ENCODE results near the gene NLRP6. TPM values are rescaled to one million over a fixed set of nuclear protein-coding genes. Genes with fewer than 3 reads are reported as not detected.

The NLRP6 gene
- total RNA-seq, 4 donors from 2014 or later, result 0.23 to 1.9 TPM; not detected in 2

DNA sequence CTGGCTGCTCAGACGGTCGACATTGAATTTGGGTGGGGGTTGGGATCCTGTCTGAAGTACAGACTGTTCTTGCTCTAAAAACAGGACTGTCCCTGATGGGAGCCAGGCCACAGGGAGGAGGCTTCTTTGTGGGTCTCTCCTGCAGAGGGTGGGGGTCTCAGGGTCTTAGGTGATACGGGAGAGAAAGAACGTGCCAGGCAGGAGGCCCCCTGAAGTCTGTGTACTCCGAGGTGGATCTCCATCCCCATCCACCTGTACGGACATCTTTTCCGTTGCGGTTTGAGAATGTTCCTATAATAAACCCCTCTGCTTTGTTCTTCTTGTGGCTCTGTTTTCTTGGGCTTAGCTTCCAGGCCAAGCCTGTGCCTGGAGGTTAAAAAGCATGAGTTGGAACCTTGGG, 25.5 kb upstream of the NLRP6 start:
- H3K9me3 ChIP-seq, result no peaks in the 10 kb centered on the region
- ATAC-seq, result no peak
- H3K4me1 ChIP-seq, result no peaks in the 10 kb centered on the region
- H3K27ac ChIP-seq, result no peak overlapping the region
- H3K36me3 ChIP-seq, result peaks cover 4 to 64% of the 10 kb centered on the region in 2 donors
- TF ChIP-seq POLR2A (IDR thresholded peaks at IDR 0.05) (no peak), POLR2AphosphoS5 (IDR thresholded peaks at IDR 0.05) (no peak), EP300 (IDR thresholded peaks at IDR 0.05) (no peak)
- TF ChIP-seq, protein P1, sequence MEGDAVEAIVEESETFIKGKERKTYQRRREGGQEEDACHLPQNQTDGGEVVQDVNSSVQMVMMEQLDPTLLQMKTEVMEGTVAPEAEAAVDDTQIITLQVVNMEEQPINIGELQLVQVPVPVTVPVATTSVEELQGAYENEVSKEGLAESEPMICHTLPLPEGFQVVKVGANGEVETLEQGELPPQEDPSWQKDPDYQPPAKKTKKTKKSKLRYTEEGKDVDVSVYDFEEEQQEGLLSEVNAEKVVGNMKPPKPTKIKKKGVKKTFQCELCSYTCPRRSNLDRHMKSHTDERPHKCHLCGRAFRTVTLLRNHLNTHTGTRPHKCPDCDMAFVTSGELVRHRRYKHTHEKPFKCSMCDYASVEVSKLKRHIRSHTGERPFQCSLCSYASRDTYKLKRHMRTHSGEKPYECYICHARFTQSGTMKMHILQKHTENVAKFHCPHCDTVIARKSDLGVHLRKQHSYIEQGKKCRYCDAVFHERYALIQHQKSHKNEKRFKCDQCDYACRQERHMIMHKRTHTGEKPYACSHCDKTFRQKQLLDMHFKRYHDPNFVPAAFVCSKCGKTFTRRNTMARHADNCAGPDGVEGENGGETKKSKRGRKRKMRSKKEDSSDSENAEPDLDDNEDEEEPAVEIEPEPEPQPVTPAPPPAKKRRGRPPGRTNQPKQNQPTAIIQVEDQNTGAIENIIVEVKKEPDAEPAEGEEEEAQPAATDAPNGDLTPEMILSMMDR (IDR thresholded peaks at IDR 0.05), result no peak
- WGBS, 2 donors (ENCODE audit: low coverage in 1 of 2), result 83% methylated on average over 2 of the region's 8 CpGs; no CpG with 5 or more reads in 1 of the 2 donors
- H3K4me3 ChIP-seq, result no peak overlapping the region
- no peaks in the 10 kb centered on the region for H3K27me3 ChIP-seq

DNA sequence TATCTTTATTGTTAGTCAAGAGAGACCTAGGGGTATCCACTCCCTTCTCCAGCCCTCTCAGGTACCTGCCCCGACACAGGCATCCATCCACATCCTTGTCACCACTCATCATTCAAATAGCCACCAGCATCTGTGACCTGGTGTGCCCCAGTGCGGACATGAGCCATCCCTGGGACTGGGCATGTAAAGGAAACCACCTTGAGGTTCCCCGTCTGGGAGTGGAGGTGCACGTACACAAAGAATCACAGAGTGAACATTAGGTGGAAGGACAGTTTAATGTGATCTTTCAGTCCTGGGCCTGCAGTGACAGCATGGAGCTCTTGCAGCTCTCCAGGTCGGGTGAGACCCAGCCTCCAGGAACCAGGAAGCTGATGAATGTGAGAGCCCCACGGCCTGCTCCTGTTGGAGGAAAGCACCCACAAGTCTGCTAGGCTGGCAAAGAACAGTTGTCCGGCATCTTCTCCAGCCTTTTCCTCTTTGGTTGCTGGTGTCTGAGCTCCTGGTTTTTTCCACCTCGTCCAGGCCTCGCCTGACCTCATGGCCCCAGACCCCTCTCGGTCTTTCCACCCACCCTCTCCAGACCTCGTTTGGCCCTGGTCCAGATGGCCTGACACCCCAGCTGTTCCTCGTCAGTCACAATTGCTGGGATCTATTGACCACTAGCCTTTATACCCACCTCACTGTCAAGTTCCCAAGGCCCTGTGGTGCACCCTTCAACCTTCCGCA, 24.9 kb upstream of the NLRP6 start:
- no peak overlapping the region for H3K4me3 ChIP-seq
- no peak overlapping the region for H3K27ac ChIP-seq
- H3K4me1 ChIP-seq, result no peaks in the 10 kb centered on the region
- WGBS, 2 donors (ENCODE audit: low coverage in 1 of 2), result 54 to 61% methylated on average over 7 to 9 of the region's 13 CpGs
- ATAC-seq, result no peak
- H3K27me3 ChIP-seq, result peaks cover 4% of the 10 kb centered on the region
- peaks cover 4 to 57% of the 10 kb centered on the region in 2 donors for H3K36me3 ChIP-seq
- H3K9me3 ChIP-seq, result no peaks in the 10 kb centered on the region
- no peak for TF ChIP-seq EP300 (IDR thresholded peaks at IDR 0.05)
- no peak for TF ChIP-seq POLR2A (IDR thresholded peaks at IDR 0.05)
- TF ChIP-seq POLR2AphosphoS5 (IDR thresholded peaks at IDR 0.05), result no peak
- TF ChIP-seq, protein P1 (IDR thresholded peaks at IDR 0.05), result no peak

DNA sequence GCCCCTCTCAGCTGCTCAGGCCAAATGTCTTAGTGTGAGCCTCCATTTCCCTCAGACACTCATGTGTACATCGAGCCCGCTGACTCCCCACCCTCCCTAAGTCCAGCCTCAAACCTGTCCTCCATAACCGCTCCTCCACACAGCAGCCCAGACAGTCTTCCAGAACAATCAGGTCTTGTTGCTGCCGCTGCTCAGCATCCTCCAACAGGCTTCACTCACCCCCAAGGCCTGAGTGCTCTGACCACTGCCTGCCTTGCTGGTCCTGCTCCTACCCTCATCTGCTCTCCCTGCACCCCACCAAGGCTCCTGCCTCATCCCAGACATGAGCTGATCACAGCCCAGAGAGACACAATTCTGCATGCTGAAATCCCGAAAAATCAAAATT, 24.3 kb upstream of the NLRP6 start:
- no peak for TF ChIP-seq EP300 (IDR thresholded peaks at IDR 0.05)
- TF ChIP-seq, protein P1 (IDR thresholded peaks at IDR 0.05), result no peak
- TF ChIP-seq POLR2AphosphoS5 (IDR thresholded peaks at IDR 0.05), result no peak
- TF ChIP-seq POLR2A (IDR thresholded peaks at IDR 0.05), result no peak
- 46 to 86% methylated on average over 1 to 3 of the region's 5 CpGs for WGBS, 2 donors (ENCODE audit: low coverage in 1 of 2)
- no peaks in the 10 kb centered on the region for H3K4me1 ChIP-seq
- no peak overlapping the region for H3K4me3 ChIP-seq
- peaks cover 9% of the 10 kb centered on the region for H3K27me3 ChIP-seq
- ATAC-seq, result no peak
- peaks cover 4 to 52% of the 10 kb centered on the region in 2 donors for H3K36me3 ChIP-seq
- no peak overlapping the region for H3K27ac ChIP-seq
- H3K9me3 ChIP-seq, result no peaks in the 10 kb centered on the region

DNA sequence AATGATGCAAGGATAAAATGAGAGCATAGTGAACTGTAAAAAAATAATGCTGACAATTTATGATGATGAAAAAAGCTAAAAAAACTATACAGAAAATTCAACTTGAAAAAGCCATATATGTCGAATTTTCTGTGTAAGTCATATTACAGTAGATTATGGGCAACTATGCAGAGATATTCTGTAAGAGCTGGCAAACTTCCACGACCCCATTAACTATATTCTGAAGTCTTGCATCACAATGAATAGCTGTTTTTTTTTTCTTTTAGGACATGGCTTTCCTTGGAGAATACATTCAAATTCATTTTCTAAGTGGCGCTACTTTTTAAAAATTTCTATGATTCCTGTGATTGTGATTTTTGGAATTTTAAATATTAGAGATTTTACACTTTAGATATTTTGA, 23.0 kb upstream of the NLRP6 start:
- 50 to 67% methylated on average over 3 of the region's 3 CpGs for WGBS, 2 donors (ENCODE audit: low coverage in 1 of 2)
- H3K9me3 ChIP-seq, result no peaks in the 10 kb centered on the region
- no peak overlapping the region for H3K27ac ChIP-seq
- peaks cover 4 to 39% of the 10 kb centered on the region in 2 donors for H3K36me3 ChIP-seq
- TF ChIP-seq POLR2A (IDR thresholded peaks at IDR 0.05) (no peak), EP300 (IDR thresholded peaks at IDR 0.05) (no peak), POLR2AphosphoS5 (IDR thresholded peaks at IDR 0.05) (no peak)
- TF ChIP-seq, protein P1 (IDR thresholded peaks at IDR 0.05), result no peak
- H3K4me3 ChIP-seq, result no peak overlapping the region
- H3K27me3 ChIP-seq, result peaks cover 15% of the 10 kb centered on the region
- ATAC-seq, result no peak
- no peaks in the 10 kb centered on the region for H3K4me1 ChIP-seq

DNA sequence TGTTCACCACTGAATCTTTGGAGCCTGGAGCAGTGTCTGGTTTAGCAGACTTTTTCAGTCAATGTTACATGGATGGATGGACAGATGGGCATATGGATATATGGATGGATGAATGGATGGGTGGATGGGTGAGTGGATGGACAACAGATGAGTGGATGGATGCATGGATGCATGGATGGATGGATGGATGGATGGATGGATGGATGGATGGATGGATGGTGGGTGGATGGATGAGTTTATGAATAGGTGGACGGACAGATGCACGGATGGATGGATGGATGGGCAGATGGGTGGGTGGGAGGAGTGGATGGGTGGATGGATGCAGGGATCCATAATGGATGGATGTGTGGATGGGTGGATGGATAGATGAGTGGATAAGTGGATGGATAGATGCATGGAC, 22.4 kb upstream of the NLRP6 start:
- 73 to 93% methylated on average over 2 of the region's 2 CpGs for WGBS, 2 donors (ENCODE audit: low coverage in 1 of 2)
- no peak for TF ChIP-seq EP300 (IDR thresholded peaks at IDR 0.05)
- TF ChIP-seq POLR2AphosphoS5 (IDR thresholded peaks at IDR 0.05), result no peak
- TF ChIP-seq, protein P1 (IDR thresholded peaks at IDR 0.05), result no peak
- no peak for TF ChIP-seq POLR2A (IDR thresholded peaks at IDR 0.05)
- peaks cover 15% of the 10 kb centered on the region for H3K27me3 ChIP-seq

More for the DNA sequence above, 22.4 kb upstream of the NLRP6 start:
- peaks cover 4 to 32% of the 10 kb centered on the region in 2 donors for H3K36me3 ChIP-seq
- H3K9me3 ChIP-seq, result no peaks in the 10 kb centered on the region
- H3K4me3 ChIP-seq, result no peak overlapping the region
- ATAC-seq, result no peak
- no peaks in the 10 kb centered on the region for H3K4me1 ChIP-seq
- no peak overlapping the region for H3K27ac ChIP-seq

All from gastroesophageal sphincter (tissue), 4 donors.